MCF 10A (cell line): ENCODE measurements around the gene INTS3. TPM values are rescaled to one million over a fixed set of nuclear protein-coding genes. Genes with fewer than 3 reads are reported as not detected.

Experiments used
- BruUV-seq: library from RNA; stranded (reverse); fragments of 400-500 nt; replicated peaks from 2 replicates; lab custom pipeline; 2021; lab: Mats Ljungman, UMichigan
- CTCF ChIA-PET: fragments of 300-600 bp; sonication (Branson Sonifier 250); formaldehyde crosslinking; extraction: SDS; loops from one replicate; lab custom pipeline; 2021; ENCODE audit warnings: antibody characterized with exemption, inconsistent platforms; lab: Yijun Ruan, JAX
- POLR2A ChIA-PET: fragments of 300-600, 350-650 bp; sonication (Branson Sonifier 250); formaldehyde crosslinking; extraction: SDS; loops from one replicate; lab custom pipeline; 2020; ENCODE audit warnings: antibody characterized with exemption, inconsistent platforms; lab: Yijun Ruan, JAX
- DNase-seq: peaks from one replicate; pipeline ENCODE4 v3.0.0-alpha.2; 2018; ENCODE audit not compliant: unreplicated experiment
- H3K27ac Mint-ChIP-seq: one replicate; pipeline ENCODE4 v1.8.0; 2022; ENCODE audit warnings: mild to moderate bottlenecking, low read depth, mixed read lengths; ENCODE audit not compliant: unreplicated experiment
- H3K27me3 Mint-ChIP-seq: one replicate; pipeline ENCODE4 v1.8.0; 2022; ENCODE audit warnings: mixed read lengths; ENCODE audit not compliant: insufficient read depth, unreplicated experiment
- H3K36me3 Mint-ChIP-seq: one replicate; pipeline ENCODE4 v1.8.0; 2022; ENCODE audit warnings: mild to moderate bottlenecking, moderate library complexity, mixed read lengths; ENCODE audit not compliant: insufficient read depth, unreplicated experiment
- H3K4me1 Mint-ChIP-seq: one replicate; pipeline ENCODE4 v1.8.0; 2022; ENCODE audit warnings: mixed read lengths; ENCODE audit not compliant: insufficient read depth, unreplicated experiment
- H3K4me3 Mint-ChIP-seq: one replicate; pipeline ENCODE4 v1.8.0; 2022; ENCODE audit warnings: mild to moderate bottlenecking, moderate library complexity, mixed read lengths; ENCODE audit not compliant: unreplicated experiment
- H3K9me3 Mint-ChIP-seq: one replicate; pipeline ENCODE4 v1.8.0; 2022; ENCODE audit warnings: mixed read lengths; ENCODE audit not compliant: unreplicated experiment
- intact Hi-C: fragments of 100-400 bp; cut with micrococcal nuclease; formaldehyde crosslinking; loops from 2 replicates; pipeline ENCODE4 v1.14.1; 2022
- total RNA-seq: library from RNA; stranded (reverse); gene quantifications from 2 replicates; pipeline ENCODE4 v1.2.3, GENCODE V29; 2022
- TF ChIP-seq, protein P1 (sequence below): fragments of 200-600 bp; IDR thresholded peaks from one replicate; pipeline ENCODE4 v1.8.0; 2022; ENCODE audit warnings: antibody characterized with exemption, mild to moderate bottlenecking; ENCODE audit not compliant: unreplicated experiment

INTS3 gene
- total RNA-seq, 1 experiment from 2014 or later, result 68.7 TPM

DNA sequence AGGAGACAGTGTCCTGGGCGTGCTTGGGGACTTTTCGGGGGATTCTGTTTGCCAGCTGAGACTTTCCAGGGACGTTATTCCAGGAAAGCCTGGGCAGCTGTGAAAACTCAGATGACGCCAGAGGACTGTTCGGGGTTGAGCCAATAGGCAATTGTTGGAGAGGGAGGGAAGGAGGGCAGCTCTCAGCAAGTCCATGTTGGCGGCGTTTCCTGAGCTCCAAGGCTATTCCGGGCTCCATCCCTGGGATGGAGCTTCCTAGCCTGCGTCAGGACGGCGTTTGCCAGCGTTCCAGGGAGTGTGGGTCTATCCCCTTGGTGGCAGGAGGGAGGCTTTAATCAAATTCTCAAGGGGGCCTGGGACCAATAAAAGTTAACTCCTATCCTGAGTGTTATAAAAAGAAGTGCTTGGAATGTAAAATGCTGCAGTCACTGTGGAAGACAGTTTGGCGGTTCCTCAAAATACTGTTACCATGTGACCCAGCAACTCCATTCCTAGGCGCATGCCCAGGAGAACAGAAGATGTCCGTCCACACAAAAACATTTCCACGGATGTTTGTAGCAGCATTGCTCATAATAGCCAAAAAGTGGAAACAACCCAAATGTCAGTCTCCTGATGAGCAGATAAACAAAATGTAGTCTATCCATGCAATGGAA, 62.6 kb downstream of the INTS3 start:
- peak overlapping the region; percentile 1 for H3K27ac Mint-ChIP-seq
- no peaks in the 10 kb centered on the region for H3K9me3 Mint-ChIP-seq
- H3K27me3 Mint-ChIP-seq, result peaks cover 14% of the 10 kb centered on the region
- TF ChIP-seq, protein P1, sequence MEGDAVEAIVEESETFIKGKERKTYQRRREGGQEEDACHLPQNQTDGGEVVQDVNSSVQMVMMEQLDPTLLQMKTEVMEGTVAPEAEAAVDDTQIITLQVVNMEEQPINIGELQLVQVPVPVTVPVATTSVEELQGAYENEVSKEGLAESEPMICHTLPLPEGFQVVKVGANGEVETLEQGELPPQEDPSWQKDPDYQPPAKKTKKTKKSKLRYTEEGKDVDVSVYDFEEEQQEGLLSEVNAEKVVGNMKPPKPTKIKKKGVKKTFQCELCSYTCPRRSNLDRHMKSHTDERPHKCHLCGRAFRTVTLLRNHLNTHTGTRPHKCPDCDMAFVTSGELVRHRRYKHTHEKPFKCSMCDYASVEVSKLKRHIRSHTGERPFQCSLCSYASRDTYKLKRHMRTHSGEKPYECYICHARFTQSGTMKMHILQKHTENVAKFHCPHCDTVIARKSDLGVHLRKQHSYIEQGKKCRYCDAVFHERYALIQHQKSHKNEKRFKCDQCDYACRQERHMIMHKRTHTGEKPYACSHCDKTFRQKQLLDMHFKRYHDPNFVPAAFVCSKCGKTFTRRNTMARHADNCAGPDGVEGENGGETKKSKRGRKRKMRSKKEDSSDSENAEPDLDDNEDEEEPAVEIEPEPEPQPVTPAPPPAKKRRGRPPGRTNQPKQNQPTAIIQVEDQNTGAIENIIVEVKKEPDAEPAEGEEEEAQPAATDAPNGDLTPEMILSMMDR, result no peak
- no TSS peak for BruUV-seq
- CTCF ChIA-PET, result interaction anchor here (0.6 to 0.7 kb wide), 2 partner anchors 153 to 1073 kb away, joined by 3 to 6 read pairs; no protein-coding TSS in a partner anchor
- no peak for DNase-seq
- peaks cover 19% of the 10 kb centered on the region for H3K4me1 Mint-ChIP-seq
- peak overlapping the region; percentile 4 for H3K4me3 Mint-ChIP-seq
- intact Hi-C loops, result loop anchor here (10.0 kb wide), 1 partner anchor 394 kb away; no protein-coding TSS in a partner anchor
- no peaks in the 10 kb centered on the region for H3K36me3 Mint-ChIP-seq
- POLR2A ChIA-PET, result no interaction called here

GRCh38 chr1:153790966-153791647, 63.3 kb downstream of the INTS3 start:
- intact Hi-C loops, result loop anchor here (10.0 kb wide), 1 partner anchor 394 kb away; no protein-coding TSS in a partner anchor
- Mint-ChIP-seq H3K27ac (no peak overlapping the region), H3K4me3 (peak overlapping the region; percentile 4), H3K27me3 (peaks cover 14% of the 10 kb centered on the region), H3K4me1 (peaks cover 19% of the 10 kb centered on the region), H3K36me3 (no peaks in the 10 kb centered on the region), H3K9me3 (no peaks in the 10 kb centered on the region)
- CTCF ChIA-PET, result interaction anchor here (0.7 to 2.1 kb wide), 3 partner anchors 128 to 195 kb away, joined by 6 read pairs; partner anchors contain the start of gene RAB13
- DNase-seq, result peak; percentile 83
- BruUV-seq, result no TSS peak
- TF ChIP-seq, protein P1, result no peak
- POLR2A ChIA-PET, result interaction anchor here (1.1 to 2.3 kb wide), 3 partner anchors 7 to 187 kb away, joined by 4 to 14 read pairs (median 4); no protein-coding TSS in a partner anchor

DNA sequence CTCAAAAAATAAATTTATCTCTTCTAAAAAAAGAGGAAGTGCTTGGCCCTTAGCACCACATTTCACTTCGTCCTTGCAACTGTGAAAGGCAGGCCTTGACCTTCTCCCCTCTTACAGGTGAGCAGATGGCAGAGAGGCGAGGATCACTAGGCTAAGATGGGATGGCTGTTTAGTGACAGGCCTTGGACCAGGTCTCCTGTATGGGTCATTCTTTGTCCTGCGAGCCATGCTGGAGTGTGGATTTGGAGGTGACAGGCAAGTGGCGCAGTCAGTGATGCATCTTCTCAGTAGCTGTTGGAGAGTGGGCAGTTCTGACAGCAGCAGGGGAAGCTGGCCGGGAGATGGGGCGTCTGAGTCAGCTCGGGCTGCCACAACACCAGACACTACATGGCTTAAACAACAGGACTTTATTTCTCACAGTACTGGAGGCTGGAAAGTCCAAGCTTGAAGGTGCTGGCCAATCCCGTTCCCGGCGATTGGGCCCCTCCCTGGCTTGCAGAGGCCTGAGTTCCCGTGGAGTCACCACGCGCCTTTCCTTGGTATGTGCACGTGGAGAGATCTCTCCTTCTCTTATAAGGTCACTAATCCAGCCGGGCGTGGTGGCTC, 63.9 kb downstream of the INTS3 start:
- Mint-ChIP-seq H3K27me3 (peaks cover 14% of the 10 kb centered on the region), H3K4me1 (peaks cover 24% of the 10 kb centered on the region), H3K9me3 (no peaks in the 10 kb centered on the region), H3K4me3 (no peak overlapping the region), H3K36me3 (no peaks in the 10 kb centered on the region), H3K27ac (no peak overlapping the region)
- CTCF ChIA-PET, result interaction anchor here (0.5 to 2.1 kb wide), 6 partner anchors 11 to 198 kb away, joined by 3 to 6 read pairs (median 3); partner anchors contain the start of genes RAB13 and S100A13
- intact Hi-C loops, result loop anchor here (10.0 kb wide), 1 partner anchor 393 kb away; no protein-coding TSS in a partner anchor
- DNase-seq, result peak; percentile 28
- TF ChIP-seq, protein P1, result no peak
- BruUV-seq, result no TSS peak
- POLR2A ChIA-PET, result interaction anchor here (1.1 to 2.3 kb wide), 3 partner anchors 8 to 187 kb away, joined by 4 to 14 read pairs (median 4); no protein-coding TSS in a partner anchor
